Glomerular visceral epithelial cell (primary cell): ENCODE results near the gene PSORS1C2.

Experiments
- DNase-seq: peaks from one replicate; pipeline ENCODE4 v3.0.0-alpha.2; 2016; ENCODE audit errors: extremely low spot score

Gene PSORS1C2

DNA sequence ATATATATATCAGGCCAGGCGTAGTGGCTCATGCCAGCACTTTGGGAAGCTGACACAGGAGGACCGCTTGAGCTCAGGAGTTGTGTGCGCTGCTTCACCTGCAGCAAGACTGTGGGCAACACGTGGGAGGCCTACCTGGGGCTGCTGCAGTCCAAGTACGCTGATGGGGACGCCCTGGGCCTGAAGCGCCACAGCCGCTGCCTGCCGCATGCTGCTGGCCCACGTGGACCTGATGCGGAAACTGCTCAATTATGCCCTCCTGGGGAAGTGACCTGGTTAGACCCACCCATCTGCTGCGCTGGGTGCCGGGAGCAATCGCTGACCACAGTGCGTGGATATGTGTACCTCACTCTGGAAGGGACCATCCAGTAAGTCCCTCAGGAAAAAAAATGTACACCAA, 1.8 kb upstream of the PSORS1C2 start:
- DNase-seq, result no peak

- peak; percentile 78 for DNase-seq
Measured at GRCh38 chr6:31139599-31139998, 733 bp upstream of the PSORS1C2 start.

DNA sequence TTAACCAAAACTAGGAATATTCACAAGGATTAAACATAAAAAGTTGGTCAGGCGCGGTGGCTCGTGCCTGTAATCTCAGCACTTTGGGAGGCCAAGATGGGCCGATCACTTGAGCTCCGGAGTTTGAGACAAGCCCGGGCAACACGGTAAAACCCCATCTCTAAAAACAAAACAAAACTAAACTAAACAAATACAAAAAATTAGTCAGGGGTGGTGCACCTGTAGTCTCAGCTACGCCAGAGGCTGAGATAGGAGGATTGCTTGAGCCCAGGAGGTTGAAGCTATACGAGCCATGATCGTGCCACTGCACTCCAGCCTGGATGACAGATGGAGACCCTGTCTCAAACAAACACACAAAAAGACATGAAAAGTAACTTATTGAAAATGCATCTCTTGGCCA, 3.2 kb downstream of the PSORS1C2 start:
- no peak for DNase-seq

DNA sequence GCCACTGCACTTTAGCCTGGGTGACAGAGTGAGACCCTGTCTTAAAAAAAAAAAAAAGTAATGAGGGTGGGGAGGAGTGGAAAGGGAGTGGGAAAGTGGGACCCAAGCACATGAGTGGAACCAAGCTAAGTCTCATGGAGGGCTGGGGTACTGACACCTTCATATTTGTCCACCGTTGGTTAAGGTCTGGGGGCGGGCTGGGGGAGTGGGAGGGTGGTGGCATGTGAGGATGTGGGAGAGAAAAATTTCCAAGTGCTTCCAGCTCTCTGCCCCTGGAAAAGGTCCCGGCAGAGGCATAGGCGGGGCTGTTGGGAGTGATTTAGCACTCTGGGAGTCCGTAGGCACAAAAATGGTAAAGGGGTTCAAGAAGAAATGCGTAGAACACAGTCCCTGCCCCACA, 6.1 kb downstream of the PSORS1C2 start:
- DNase-seq, result no peak

DNA sequence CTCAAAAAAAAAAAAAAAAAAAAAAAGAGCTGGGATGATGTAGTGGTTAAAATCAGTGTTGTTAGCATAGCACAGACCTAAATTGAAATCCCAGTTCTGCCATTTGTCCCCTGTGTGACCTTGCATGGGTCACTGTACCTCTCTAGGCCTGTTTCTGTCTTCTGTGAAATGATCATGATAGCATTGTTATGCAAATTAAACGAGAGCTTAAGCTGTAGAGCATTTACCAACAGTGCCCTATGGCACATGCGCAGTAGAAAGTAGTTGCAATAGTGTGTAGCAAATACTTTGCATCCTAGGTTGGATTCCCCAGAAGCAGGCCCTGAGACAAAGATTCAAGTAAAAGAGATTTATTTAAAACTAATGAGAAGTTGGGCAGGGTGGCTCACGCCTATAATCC, 7.3 kb downstream of the PSORS1C2 start:
- DNase-seq, result no peak

- DNase-seq, result no peak
Measured at GRCh38 chr6:31130751-31131150, 8.1 kb downstream of the PSORS1C2 start.

DNA sequence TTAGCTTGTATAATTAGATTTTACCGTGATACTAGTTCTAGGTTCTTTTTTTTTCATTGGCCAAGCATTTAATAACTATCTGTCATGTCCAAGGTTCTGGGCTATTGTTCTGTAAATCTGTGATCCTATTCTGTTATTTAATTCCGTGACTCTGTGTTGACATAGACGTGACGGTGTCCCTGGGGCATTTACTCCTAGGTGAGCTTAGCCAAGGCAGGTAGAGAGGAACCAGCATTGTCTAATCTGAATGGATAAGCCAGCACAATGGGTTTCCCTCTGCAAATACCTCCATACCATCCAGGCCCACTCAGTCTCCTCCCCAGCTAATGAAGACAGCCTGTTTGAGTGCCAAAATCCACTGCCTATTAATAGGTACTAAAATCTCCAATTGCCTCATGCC, 9.7 kb downstream of the PSORS1C2 start:
- no peak for DNase-seq

GRCh38 chr6:31128093-31128676, 10.7 kb downstream of the PSORS1C2 start:
- peak; percentile 68 for DNase-seq

DNA sequence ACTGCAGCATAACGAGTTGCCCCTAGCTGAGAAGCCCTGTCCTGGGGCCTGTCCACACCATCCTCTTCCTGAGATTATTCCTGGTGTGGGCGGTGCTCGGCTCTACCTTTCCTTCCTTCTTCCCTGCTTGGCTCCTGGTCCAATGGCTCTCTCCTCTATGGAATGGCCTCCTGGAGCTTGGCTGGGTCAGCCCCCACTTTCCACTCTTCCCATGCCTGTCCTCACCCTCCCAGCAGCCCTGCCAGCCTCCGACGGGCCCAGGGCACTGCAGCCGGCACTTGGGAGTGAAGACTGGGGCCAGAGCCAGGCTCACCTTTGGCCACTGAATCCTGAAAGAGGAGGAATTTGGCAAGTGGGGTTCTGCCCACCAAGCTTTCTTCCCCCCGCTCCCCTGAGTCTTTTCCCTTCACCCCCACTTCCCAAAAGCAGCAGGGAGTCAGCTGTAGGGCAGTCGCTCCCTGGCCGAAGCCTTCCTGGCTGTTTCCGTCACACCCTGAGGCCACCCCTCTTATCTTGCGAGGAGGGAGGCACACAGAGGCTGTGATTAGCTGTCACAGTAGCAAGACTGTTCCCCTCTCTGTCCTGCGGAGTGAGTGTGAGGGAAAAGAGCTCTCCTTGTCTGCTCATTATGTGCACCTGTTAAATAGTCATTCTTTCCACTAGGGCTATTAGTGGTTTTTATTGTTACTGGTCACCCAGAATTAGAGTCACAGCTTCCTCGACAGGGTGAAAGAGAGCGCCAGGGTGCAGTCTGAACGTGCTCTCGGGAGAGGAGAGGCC, 12.3 kb downstream of the PSORS1C2 start:
- DNase-seq, result no peak

GRCh38 chr6:31125586-31126363, 13.1 kb downstream of the PSORS1C2 start:
- DNase-seq, result peak; percentile 52

GRCh38 chr6:31125162-31125561, 13.7 kb downstream of the PSORS1C2 start:
- peak; percentile 60 for DNase-seq

DNA sequence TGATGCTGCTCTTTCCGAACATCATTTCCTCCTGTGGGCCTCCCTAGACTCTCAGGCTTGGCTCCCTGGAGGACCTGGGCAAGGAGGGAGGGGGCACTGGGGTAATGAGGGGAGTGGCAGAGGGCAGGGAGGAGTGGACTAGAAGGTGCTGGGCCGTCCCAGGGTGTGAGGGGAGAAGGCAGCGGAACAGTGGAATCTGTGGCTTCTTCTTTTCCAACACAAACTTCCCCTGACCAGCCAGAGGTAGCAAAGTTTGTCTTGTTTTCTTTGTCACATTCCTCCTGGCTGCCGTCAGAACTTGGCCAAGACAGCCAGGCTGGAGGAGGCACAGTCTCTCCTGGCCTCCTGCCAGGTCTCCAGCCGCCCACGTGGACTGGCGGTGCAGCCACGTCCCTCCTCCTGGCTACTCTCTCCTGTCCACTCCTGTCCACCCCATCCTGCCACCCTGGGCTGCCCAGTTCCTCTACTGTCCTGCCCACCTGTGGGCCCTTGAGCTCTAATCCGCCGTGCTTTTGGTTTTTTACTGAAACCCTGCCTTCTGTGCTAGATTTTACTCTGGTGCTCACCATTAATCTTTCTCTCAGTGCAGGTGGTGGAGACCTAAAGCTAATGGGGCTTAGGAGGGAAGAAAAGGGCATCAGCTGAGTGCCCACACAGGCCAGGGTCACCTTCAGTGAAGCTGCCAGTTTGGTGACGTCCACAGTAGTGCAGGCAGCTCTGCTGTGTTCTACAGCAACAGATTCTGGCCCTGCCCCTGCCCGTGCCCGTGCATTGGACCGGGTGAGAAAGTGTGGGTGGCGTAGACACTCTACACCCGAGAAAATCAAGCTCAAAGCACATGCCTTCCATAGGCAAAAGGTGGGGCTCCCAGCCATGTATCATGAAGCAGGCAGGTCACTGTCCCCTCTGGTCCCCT, 15.8 kb downstream of the PSORS1C2 start:
- peak; percentile 94 for DNase-seq

DNA sequence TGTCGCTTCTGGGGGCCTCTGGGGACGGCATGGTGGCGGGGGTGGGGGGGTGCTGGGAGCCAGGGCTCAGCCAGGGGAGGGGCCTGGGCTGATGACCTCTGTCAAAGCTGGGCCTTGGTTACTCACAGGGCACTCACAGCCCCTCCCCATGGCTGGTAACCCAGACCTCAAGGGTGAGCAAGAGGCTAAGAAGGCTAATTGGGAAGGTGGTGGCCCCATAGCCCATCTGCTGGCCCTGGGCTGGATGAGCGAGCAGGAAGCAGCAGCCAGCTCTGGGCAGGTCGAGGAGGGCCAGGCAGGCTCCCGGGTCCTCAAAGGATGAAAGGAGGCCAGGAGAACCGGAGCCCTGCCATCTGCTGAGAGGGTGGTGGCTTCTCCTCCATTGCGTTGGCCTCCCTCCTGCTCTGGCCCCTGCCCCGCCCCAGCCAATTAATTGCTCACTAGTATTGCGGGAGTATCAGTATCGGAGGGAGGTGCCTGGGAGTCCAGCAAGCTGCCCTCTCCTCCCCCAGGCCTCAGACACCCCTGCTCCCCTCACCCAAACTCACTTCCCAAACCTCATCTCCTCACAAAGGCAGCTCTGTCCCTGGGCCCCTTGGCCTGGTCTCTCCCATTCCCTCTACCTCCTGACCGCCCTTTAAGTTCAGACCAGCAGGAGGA, 17.6 kb downstream of the PSORS1C2 start:
- DNase-seq, result no peak

DNA sequence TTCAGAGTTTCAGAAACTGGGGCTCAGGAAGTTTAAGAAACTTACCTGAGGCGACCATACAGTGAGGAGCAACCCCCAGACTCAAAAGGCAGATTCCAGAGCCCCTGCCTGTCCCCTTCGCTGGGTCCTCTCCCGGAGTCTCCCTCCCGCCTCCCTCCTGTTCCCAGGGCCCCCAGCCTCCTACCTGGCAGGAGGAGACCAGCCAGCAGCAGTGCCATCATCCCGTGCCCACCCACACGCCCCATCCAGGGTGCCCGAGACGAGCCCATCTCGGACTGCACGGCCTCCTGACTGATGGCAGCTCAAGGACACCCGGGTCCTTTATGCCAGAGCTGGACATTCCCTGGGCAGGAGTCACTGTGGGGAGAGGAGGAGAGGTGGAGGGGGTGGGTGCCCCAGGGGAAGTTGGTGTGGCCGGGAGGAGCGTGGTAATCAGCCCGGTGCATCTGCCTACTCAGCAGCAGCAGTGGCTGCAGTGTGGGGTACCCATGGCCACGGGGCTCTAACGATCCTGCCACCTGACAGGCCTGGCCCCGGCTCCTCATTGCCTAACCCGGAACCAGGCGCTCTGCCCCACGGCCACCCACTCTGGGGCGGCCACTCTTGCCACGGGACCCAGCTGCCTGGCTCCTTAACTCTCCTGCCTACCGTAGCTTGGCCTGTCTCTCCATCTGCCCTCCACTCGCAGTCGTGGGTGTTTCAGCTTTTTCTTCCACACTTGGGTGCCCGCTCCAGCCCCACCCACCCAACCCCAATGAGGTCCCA, 18.5 kb downstream of the PSORS1C2 start, which contains the start of gene CDSN:
Gene CDSN, minus strand, starts transcription at position 296 of the 765 bp plus-strand sequence. Its CDS starts 27 bp downstream, at position 269.
- no peak for DNase-seq

GRCh38 chr6:31118178-31118577, 20.7 kb downstream of the PSORS1C2 start:
- no peak for DNase-seq

DNA sequence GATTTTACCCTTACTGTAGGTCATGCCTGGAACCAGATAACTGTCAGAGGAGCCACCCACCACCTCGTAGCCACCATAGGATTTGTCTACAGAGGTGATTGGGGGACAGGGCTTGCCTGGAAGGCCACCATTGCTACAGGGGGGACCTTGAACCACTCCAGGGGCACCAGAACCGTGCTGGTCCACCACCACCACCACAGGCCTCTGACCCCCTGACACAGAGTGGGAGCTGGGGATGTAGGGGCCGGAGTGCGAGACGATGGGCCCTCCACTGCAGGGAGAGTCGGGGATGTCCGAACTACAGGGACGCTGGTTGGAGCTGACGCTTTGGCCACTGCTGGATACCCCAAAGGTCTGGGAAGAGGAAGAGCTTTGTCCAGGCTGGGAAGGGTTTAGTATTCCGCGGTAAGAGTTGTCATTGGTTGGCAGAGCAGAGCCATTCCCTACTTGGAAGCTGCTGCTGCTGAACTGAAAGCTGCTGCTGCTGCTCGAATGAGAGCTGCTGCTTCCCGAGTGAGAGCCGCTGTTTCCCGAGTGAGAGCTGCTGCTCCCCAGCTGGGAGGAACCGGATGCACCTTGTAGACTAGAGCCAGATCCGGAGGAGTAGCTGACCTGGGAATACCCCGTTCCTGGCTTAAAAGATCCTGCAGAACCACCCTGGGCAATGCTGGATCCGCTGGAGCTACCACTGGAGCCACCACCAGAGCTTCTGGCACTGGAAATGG, 22.0 kb downstream of the PSORS1C2 start:
- no peak for DNase-seq

DNA sequence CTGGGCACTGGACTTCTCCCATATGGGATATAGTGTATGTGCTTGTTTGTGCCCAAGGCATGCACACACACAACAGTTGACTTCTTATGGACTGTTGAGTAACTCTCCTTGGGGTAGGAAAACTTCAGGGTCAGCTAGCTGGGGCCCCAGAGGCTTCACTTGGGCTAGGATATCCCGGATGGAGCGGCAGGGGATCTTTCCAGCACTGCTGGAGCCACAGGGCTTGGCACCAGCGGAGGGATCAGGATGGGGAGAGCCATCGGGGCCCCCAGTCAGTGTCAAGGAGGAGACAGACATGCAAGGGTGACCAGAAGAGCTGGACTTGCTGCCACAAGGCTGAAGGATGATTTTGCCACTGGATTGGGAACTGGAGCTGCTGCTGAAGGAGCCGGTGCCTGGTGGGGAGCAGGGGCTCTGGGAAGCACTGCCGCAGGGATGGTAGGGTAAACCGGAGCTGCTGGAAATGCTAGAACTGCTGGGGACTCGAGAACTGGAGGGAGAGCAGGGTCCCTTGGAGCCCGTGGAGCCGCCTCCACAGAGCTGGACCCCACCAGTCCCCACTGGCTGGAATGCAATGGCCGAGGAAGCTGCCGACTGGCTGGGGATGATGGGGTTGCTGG, 22.8 kb downstream of the PSORS1C2 start:
- DNase-seq, result no peak

GRCh38 chr6:31114970-31115849, 23.7 kb downstream of the PSORS1C2 start:
- DNase-seq, result peak; percentile 51
